ENCODE results near the gene FGF14. TPM values are rescaled to one million over a fixed set of nuclear protein-coding genes. Genes with fewer than 3 reads are reported as not detected.

FGF14 gene
- total RNA-seq, 1 donor from 2014 or later, result 2.9 TPM

- Histone ChIP-seq H3K27ac (replicated peaks) (peak overlapping the region; percentile 74), H3K4me1 (peaks cover 33% of the 10 kb centered on the region), H3K36me3 (no peaks in the 10 kb centered on the region), H3K9me3 (replicated peaks) (no peaks in the 10 kb centered on the region), H3K27me3 (ENCODE audit: low read depth) (no peaks in the 10 kb centered on the region), H3K4me3 (no peak overlapping the region)
- intact Hi-C loops (cut with micrococcal nuclease), result no loop called here
- no peak for DNase-seq
- no peak for TF ChIP-seq CTCF (IDR thresholded peaks at IDR 0.05; ENCODE audit: borderline replicate concordance)
Observed at GRCh38 chr13:102311419-102311796, 90.4 kb downstream of the FGF14 start.

GRCh38 chr13:102310691-102311418 is 91.0 kb downstream of the FGF14 start:
- no peak for TF ChIP-seq CTCF (IDR thresholded peaks at IDR 0.05; ENCODE audit: borderline replicate concordance)
- H3K4me1 ChIP-seq, result peaks cover 33% of the 10 kb centered on the region
- H3K27ac ChIP-seq (replicated peaks), result peak overlapping the region; percentile 74
- no peak overlapping the region for H3K4me3 ChIP-seq
- H3K9me3 ChIP-seq (replicated peaks), result no peaks in the 10 kb centered on the region
- H3K36me3 ChIP-seq, result no peaks in the 10 kb centered on the region
- peak; percentile 54 for DNase-seq
- intact Hi-C loops (cut with micrococcal nuclease), result no loop called here
- H3K27me3 ChIP-seq (ENCODE audit: low read depth), result no peaks in the 10 kb centered on the region

- H3K27me3 ChIP-seq (ENCODE audit: low read depth), result no peaks in the 10 kb centered on the region
- DNase-seq, result no peak
- no peaks in the 10 kb centered on the region for H3K36me3 ChIP-seq
- peaks cover 33% of the 10 kb centered on the region for H3K4me1 ChIP-seq
- H3K4me3 ChIP-seq, result peak overlapping the region; percentile 33
- no peaks in the 10 kb centered on the region for H3K9me3 ChIP-seq (replicated peaks)
- intact Hi-C loops (cut with micrococcal nuclease), result no loop called here
- no peak for TF ChIP-seq CTCF (IDR thresholded peaks at IDR 0.05; ENCODE audit: borderline replicate concordance)
- no peak overlapping the region for H3K27ac ChIP-seq (replicated peaks)
Observed at GRCh38 chr13:102309110-102309509, 92.7 kb downstream of the FGF14 start.

- H3K27me3 ChIP-seq (ENCODE audit: low read depth), result no peaks in the 10 kb centered on the region
- intact Hi-C loops (cut with micrococcal nuclease), result no loop called here
Observed at GRCh38 chr13:102302534-102302933, 99.3 kb downstream of the FGF14 start.

GRCh38 chr13:102300379-102300778 is 101.5 kb downstream of the FGF14 start:
- Histone ChIP-seq H3K27ac (replicated peaks) (no peak overlapping the region), H3K36me3 (no peaks in the 10 kb centered on the region), H3K9me3 (replicated peaks) (no peaks in the 10 kb centered on the region), H3K4me3 (no peak overlapping the region), H3K27me3 (ENCODE audit: low read depth) (no peaks in the 10 kb centered on the region), H3K4me1 (no peaks in the 10 kb centered on the region)
- DNase-seq, result no peak
- intact Hi-C loops (cut with micrococcal nuclease), result no loop called here
- no peak for TF ChIP-seq CTCF (IDR thresholded peaks at IDR 0.05; ENCODE audit: borderline replicate concordance)

More at GRCh38 chr13:102302534-102302933, 99.3 kb downstream of the FGF14 start:
- no peaks in the 10 kb centered on the region for H3K9me3 ChIP-seq (replicated peaks)
- H3K36me3 ChIP-seq, result no peaks in the 10 kb centered on the region
- H3K27ac ChIP-seq (replicated peaks), result no peak overlapping the region
- no peak for TF ChIP-seq CTCF (IDR thresholded peaks at IDR 0.05; ENCODE audit: borderline replicate concordance)
- H3K4me1 ChIP-seq, result no peaks in the 10 kb centered on the region
- no peak for DNase-seq
- no peak overlapping the region for H3K4me3 ChIP-seq
